ENCODE data around the gene FTCD. TPM values are rescaled to one million over a fixed set of nuclear protein-coding genes. Genes with fewer than 3 reads are reported as not detected.

The FTCD gene
- total RNA-seq, 1 donor from 2014 or later: 0.85 TPM

- DNase-seq (ENCODE audit: low spot score in 2 of 2): no peak
- Histone ChIP-seq H3K4me1 (no peaks in the 10 kb centered on the region), H3K36me3 (peaks cover 62 to 72% of the 10 kb centered on the region in 2 donors), H3K4me3 (no peak overlapping the region), H3K27me3 (no peaks in the 10 kb centered on the region), H3K27ac (no peak overlapping the region), H3K9me3 (no peaks in the 10 kb centered on the region)
- intact Hi-C loops (cut with DNase I): no loop called here
- TF ChIP-seq, protein P1, sequence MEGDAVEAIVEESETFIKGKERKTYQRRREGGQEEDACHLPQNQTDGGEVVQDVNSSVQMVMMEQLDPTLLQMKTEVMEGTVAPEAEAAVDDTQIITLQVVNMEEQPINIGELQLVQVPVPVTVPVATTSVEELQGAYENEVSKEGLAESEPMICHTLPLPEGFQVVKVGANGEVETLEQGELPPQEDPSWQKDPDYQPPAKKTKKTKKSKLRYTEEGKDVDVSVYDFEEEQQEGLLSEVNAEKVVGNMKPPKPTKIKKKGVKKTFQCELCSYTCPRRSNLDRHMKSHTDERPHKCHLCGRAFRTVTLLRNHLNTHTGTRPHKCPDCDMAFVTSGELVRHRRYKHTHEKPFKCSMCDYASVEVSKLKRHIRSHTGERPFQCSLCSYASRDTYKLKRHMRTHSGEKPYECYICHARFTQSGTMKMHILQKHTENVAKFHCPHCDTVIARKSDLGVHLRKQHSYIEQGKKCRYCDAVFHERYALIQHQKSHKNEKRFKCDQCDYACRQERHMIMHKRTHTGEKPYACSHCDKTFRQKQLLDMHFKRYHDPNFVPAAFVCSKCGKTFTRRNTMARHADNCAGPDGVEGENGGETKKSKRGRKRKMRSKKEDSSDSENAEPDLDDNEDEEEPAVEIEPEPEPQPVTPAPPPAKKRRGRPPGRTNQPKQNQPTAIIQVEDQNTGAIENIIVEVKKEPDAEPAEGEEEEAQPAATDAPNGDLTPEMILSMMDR (IDR thresholded peaks at IDR 0.05): no peak
Measured at GRCh38 chr21:46199436-46200373, 44.3 kb upstream of the FTCD start.

- H3K9me3 ChIP-seq: no peaks in the 10 kb centered on the region
- intact Hi-C loops (cut with DNase I): no loop called here
- DNase-seq (ENCODE audit: low spot score in 2 of 2): peak in 1 of 2 donors; percentile 38
- no peak overlapping the region for H3K4me3 ChIP-seq
- peaks cover 67 to 83% of the 10 kb centered on the region in 2 donors for H3K36me3 ChIP-seq
- H3K4me1 ChIP-seq: no peaks in the 10 kb centered on the region
- no peaks in the 10 kb centered on the region for H3K27me3 ChIP-seq
- TF ChIP-seq, protein P1 (IDR thresholded peaks at IDR 0.05): no peak
- no peak overlapping the region for H3K27ac ChIP-seq
Measured at GRCh38 chr21:46196733-46197132, 41.4 kb upstream of the FTCD start.

DNA sequence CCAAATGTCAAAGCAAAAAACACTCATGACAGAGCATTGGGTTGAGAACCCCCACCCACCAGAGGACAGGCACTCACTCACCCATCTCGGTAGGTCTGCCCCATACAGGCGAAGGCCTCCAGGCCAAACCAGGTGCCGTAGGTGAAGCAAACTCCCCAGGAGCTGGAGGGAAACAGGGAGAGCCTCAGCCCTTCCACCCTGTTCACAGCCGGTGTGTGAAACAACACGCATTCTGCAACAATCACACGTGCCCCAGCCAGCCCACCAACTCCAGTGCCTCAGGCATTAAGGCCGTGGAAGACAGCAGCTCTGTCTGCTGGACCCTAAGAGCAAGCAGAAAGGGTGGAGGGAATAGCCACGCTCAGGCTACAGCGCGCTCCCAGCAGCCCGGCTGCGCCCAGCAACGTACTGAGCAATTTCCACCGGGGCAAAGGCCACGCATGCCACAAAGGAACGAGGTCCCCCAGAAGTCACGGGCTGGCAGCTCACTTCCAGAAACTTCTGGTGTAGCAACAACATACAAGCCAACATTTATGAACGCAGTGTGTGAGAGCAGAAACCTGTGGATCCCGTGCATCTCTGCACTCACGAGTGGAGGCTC is 40.3 kb upstream of the FTCD start:
- DNase-seq (ENCODE audit: low spot score in 2 of 2): no peak
- intact Hi-C loops (cut with DNase I): no loop called here
- peaks cover 73 to 91% of the 10 kb centered on the region in 2 donors for H3K36me3 ChIP-seq
- TF ChIP-seq, protein P1 (IDR thresholded peaks at IDR 0.05): no peak
- H3K4me3 ChIP-seq: no peak overlapping the region
- H3K27ac ChIP-seq: no peak overlapping the region
- no peaks in the 10 kb centered on the region for H3K4me1 ChIP-seq
- no peaks in the 10 kb centered on the region for H3K27me3 ChIP-seq
- H3K9me3 ChIP-seq: no peaks in the 10 kb centered on the region

DNA sequence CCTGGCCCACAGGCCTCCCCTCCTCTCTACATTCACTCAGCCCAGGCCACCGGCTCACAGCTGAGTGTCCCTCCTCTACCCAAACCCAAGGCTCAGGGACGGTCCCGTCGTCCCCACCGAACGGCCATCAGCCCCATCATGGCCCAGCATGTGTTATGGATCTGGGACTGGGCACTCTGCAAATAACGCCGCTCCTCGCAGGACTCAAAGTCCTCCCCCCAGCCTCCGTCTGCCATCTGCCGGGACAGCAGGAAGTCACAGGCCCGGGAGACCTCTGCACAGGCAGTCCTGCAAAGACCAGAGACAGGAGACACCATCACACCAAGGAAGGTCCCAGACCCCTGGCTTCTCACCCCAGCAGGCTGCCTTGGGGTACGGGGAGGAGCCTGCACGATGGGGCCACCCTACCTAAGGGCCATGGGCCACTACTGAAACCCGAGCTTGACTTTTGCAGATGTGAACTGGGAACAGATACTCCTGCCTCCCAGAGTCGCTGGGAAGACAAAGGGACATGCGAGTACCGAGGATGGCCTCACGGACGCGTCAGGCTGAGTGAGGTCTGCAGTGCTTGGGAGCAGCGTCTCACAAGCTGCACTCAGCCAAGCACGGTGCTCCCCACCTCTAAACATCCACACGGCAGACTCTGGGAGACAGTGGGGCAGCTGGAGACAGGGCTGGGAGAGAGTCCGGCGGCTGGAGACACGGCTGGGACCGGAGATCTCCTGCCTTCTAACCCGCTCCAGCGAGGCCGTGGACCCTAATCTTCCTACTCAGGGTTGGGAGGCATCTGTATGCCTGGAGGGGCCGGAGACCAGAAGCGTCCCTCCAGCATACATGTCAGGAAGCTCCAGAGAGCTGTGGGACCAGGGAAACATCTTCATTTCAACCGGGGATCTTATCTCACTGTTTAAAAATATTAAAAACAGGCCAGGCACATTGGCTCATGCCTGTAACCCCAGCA is 39.3 kb upstream of the FTCD start:
- H3K36me3 ChIP-seq: peaks cover 64 to 91% of the 10 kb centered on the region in 2 donors
- H3K4me3 ChIP-seq: no peak overlapping the region
- H3K27me3 ChIP-seq: no peaks in the 10 kb centered on the region
- H3K4me1 ChIP-seq: no peaks in the 10 kb centered on the region
- TF ChIP-seq, protein P1 (IDR thresholded peaks at IDR 0.05): no peak
- no peak overlapping the region for H3K27ac ChIP-seq
- no peaks in the 10 kb centered on the region for H3K9me3 ChIP-seq
- no peak for DNase-seq (ENCODE audit: low spot score in 2 of 2)
- intact Hi-C loops (cut with DNase I): no loop called here

DNA sequence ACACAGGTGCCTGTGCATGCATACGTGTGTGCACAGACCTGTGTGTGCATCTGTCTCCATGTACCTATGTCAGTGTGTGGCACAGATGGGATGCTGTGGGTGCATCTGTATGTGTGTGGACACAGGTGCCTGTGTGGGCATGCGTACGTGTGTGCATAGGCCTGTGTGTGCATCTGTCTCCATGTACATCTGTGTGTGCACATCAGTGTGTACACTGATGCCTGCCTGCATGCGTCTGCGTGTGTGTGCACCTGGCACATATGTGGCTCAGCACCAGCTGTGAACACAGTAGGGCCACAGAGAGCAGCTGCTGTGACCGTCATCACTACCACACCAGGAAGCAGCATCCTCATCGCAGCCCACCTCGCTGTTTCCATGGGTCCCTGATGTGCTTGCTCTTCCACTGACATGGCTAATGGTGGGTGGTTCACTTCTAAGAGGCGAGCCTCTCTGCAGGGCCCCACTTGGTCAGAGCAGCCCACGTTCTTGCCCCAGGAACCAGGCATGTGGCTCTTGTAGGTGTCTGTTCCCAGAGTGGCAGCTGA is 38.5 kb upstream of the FTCD start:
- Histone ChIP-seq H3K9me3 (no peaks in the 10 kb centered on the region), H3K27me3 (no peaks in the 10 kb centered on the region), H3K4me3 (no peak overlapping the region), H3K27ac (no peak overlapping the region), H3K36me3 (peaks cover 59 to 91% of the 10 kb centered on the region in 2 donors), H3K4me1 (no peaks in the 10 kb centered on the region)
- intact Hi-C loops (cut with DNase I): no loop called here
- TF ChIP-seq, protein P1 (IDR thresholded peaks at IDR 0.05): no peak
- no peak for DNase-seq (ENCODE audit: low spot score in 2 of 2)
